ENCODE results near the gene TRIM33.
"Not testable (repeated sequence)": the region's sequence is repeated elsewhere in the genome, so short reads cannot be mapped to it uniquely, and the experiment has no call there.

The TRIM33 gene

GRCh38 chr1:114490274-114490693, 20.7 kb downstream of the TRIM33 start:
- Histone ChIP-seq H3K4me3 (ENCODE audit: low read length) (no peak overlapping the region), H3K4me1 (ENCODE audit: control insufficient read depth, insufficient read depth, low read length) (peaks cover 2% of the 10 kb centered on the region), H3K27me3 (replicated peaks; ENCODE audit: control insufficient read depth, insufficient read depth, low read length) (no peaks in the 10 kb centered on the region), H3K9me3 (ENCODE audit: control insufficient read depth, low read length) (no peaks in the 10 kb centered on the region), H3K9ac (ENCODE audit: low read length) (no peak overlapping the region), H3K36me3 (ENCODE audit: control insufficient read depth, insufficient read depth, low read length, severe bottlenecking) (no peaks in the 10 kb centered on the region)
- peak; percentile 52 for DNase-seq (ENCODE audit: low read depth)

- H3K27me3 ChIP-seq (replicated peaks; ENCODE audit: control insufficient read depth, insufficient read depth, low read length), result no peaks in the 10 kb centered on the region
- H3K4me1 ChIP-seq (ENCODE audit: control insufficient read depth, insufficient read depth, low read length), result peaks cover 3% of the 10 kb centered on the region
- no peak overlapping the region for H3K9ac ChIP-seq (ENCODE audit: low read length)
- H3K36me3 ChIP-seq (ENCODE audit: control insufficient read depth, insufficient read depth, low read length, severe bottlenecking), result no peaks in the 10 kb centered on the region
- DNase-seq (ENCODE audit: low read depth), result no peak
- H3K4me3 ChIP-seq (ENCODE audit: low read length), result no peak overlapping the region
- no peaks in the 10 kb centered on the region for H3K9me3 ChIP-seq (ENCODE audit: control insufficient read depth, low read length)
These were observed 22.3 kb downstream of the TRIM33 start for GRCh38 chr1:114488739-114489138.

GRCh38 chr1:114485286-114485685, 25.7 kb downstream of the TRIM33 start:
- H3K27me3 ChIP-seq (replicated peaks; ENCODE audit: control insufficient read depth, insufficient read depth, low read length), result no peaks in the 10 kb centered on the region
- no peak overlapping the region for H3K9ac ChIP-seq (ENCODE audit: low read length)
- no peaks in the 10 kb centered on the region for H3K36me3 ChIP-seq (ENCODE audit: control insufficient read depth, insufficient read depth, low read length, severe bottlenecking)
- H3K9me3 ChIP-seq (ENCODE audit: control insufficient read depth, low read length), result no peaks in the 10 kb centered on the region
- H3K4me3 ChIP-seq (ENCODE audit: low read length), result no peak overlapping the region
- H3K4me1 ChIP-seq (ENCODE audit: control insufficient read depth, insufficient read depth, low read length), result peaks cover 3% of the 10 kb centered on the region
- DNase-seq (ENCODE audit: low read depth), result peak; percentile 36

- DNase-seq (ENCODE audit: low read depth), result no peak
- H3K9ac ChIP-seq (ENCODE audit: low read length), result no peak overlapping the region
- H3K36me3 ChIP-seq (ENCODE audit: control insufficient read depth, insufficient read depth, low read length, severe bottlenecking), result no peaks in the 10 kb centered on the region
- no peaks in the 10 kb centered on the region for H3K9me3 ChIP-seq (ENCODE audit: control insufficient read depth, low read length)
- H3K4me1 ChIP-seq (ENCODE audit: control insufficient read depth, insufficient read depth, low read length), result peaks cover 3% of the 10 kb centered on the region
- no peaks in the 10 kb centered on the region for H3K27me3 ChIP-seq (replicated peaks; ENCODE audit: control insufficient read depth, insufficient read depth, low read length)
- H3K4me3 ChIP-seq (ENCODE audit: low read length), result no peak overlapping the region
These were observed 28.4 kb downstream of the TRIM33 start for GRCh38 chr1:114482585-114482984.

- not testable (repeated sequence) for H3K27me3 ChIP-seq (replicated peaks; ENCODE audit: control insufficient read depth, insufficient read depth, low read length); DNase-seq (ENCODE audit: low read depth); H3K9ac ChIP-seq (ENCODE audit: low read length); H3K36me3 ChIP-seq (ENCODE audit: control insufficient read depth, insufficient read depth, low read length, severe bottlenecking); H3K9me3 ChIP-seq (ENCODE audit: control insufficient read depth, low read length); H3K4me3 ChIP-seq (ENCODE audit: low read length)
- peaks cover 12% of the 10 kb centered on the region for H3K4me1 ChIP-seq (ENCODE audit: control insufficient read depth, insufficient read depth, low read length)
These were observed 31.4 kb downstream of the TRIM33 start for GRCh38 chr1:114479636-114480035.

GRCh38 chr1:114479134-114479533, 31.9 kb downstream of the TRIM33 start:
- peaks cover 12% of the 10 kb centered on the region for H3K4me1 ChIP-seq (ENCODE audit: control insufficient read depth, insufficient read depth, low read length)
- H3K27me3 ChIP-seq (replicated peaks; ENCODE audit: control insufficient read depth, insufficient read depth, low read length), result no peaks in the 10 kb centered on the region
- H3K9ac ChIP-seq (ENCODE audit: low read length), result no peak overlapping the region
- H3K4me3 ChIP-seq (ENCODE audit: low read length), result no peak overlapping the region
- H3K36me3 ChIP-seq (ENCODE audit: control insufficient read depth, insufficient read depth, low read length, severe bottlenecking), result no peaks in the 10 kb centered on the region
- H3K9me3 ChIP-seq (ENCODE audit: control insufficient read depth, low read length), result no peaks in the 10 kb centered on the region
- DNase-seq (ENCODE audit: low read depth), result no peak

GRCh38 chr1:114473796-114474195, 37.2 kb downstream of the TRIM33 start:
- H3K4me1 ChIP-seq (ENCODE audit: control insufficient read depth, insufficient read depth, low read length), result peaks cover 12% of the 10 kb centered on the region
- DNase-seq (ENCODE audit: low read depth), result no peak

GRCh38 chr1:114472408-114472807, 38.6 kb downstream of the TRIM33 start:
- Histone ChIP-seq H3K9ac (ENCODE audit: low read length) (no peak overlapping the region), H3K9me3 (ENCODE audit: control insufficient read depth, low read length) (peaks cover 3% of the 10 kb centered on the region), H3K4me1 (ENCODE audit: control insufficient read depth, insufficient read depth, low read length) (peaks cover 12% of the 10 kb centered on the region), H3K27me3 (replicated peaks; ENCODE audit: control insufficient read depth, insufficient read depth, low read length) (no peaks in the 10 kb centered on the region), H3K36me3 (ENCODE audit: control insufficient read depth, insufficient read depth, low read length, severe bottlenecking) (no peaks in the 10 kb centered on the region), H3K4me3 (ENCODE audit: low read length) (no peak overlapping the region)
- no peak for DNase-seq (ENCODE audit: low read depth)

More at GRCh38 chr1:114473796-114474195, 37.2 kb downstream of the TRIM33 start:
- H3K4me3 ChIP-seq (ENCODE audit: low read length), result no peak overlapping the region
- H3K36me3 ChIP-seq (ENCODE audit: control insufficient read depth, insufficient read depth, low read length, severe bottlenecking), result no peaks in the 10 kb centered on the region
- no peaks in the 10 kb centered on the region for H3K27me3 ChIP-seq (replicated peaks; ENCODE audit: control insufficient read depth, insufficient read depth, low read length)
- H3K9me3 ChIP-seq (ENCODE audit: control insufficient read depth, low read length), result peaks cover 3% of the 10 kb centered on the region
- H3K9ac ChIP-seq (ENCODE audit: low read length), result no peak overlapping the region

- Histone ChIP-seq H3K36me3 (ENCODE audit: control insufficient read depth, insufficient read depth, low read length, severe bottlenecking) (no peaks in the 10 kb centered on the region), H3K9ac (ENCODE audit: low read length) (no peak overlapping the region), H3K9me3 (ENCODE audit: control insufficient read depth, low read length) (peaks cover 3% of the 10 kb centered on the region), H3K4me3 (ENCODE audit: low read length) (no peak overlapping the region), H3K27me3 (replicated peaks; ENCODE audit: control insufficient read depth, insufficient read depth, low read length) (no peaks in the 10 kb centered on the region), H3K4me1 (ENCODE audit: control insufficient read depth, insufficient read depth, low read length) (peaks cover 2% of the 10 kb centered on the region)
- no peak for DNase-seq (ENCODE audit: low read depth)
These were observed 40.3 kb downstream of the TRIM33 start for GRCh38 chr1:114470681-114471080.

- no peak for DNase-seq (ENCODE audit: low read depth)
- Histone ChIP-seq H3K9ac (ENCODE audit: low read length) (no peak overlapping the region), H3K36me3 (ENCODE audit: control insufficient read depth, insufficient read depth, low read length, severe bottlenecking) (no peaks in the 10 kb centered on the region), H3K4me1 (ENCODE audit: control insufficient read depth, insufficient read depth, low read length) (no peaks in the 10 kb centered on the region), H3K9me3 (ENCODE audit: control insufficient read depth, low read length) (peaks cover 3% of the 10 kb centered on the region), H3K27me3 (replicated peaks; ENCODE audit: control insufficient read depth, insufficient read depth, low read length) (no peaks in the 10 kb centered on the region), H3K4me3 (ENCODE audit: low read length) (no peak overlapping the region)
These were observed 42.1 kb downstream of the TRIM33 start for GRCh38 chr1:114468710-114469468.

- H3K36me3 ChIP-seq (ENCODE audit: control insufficient read depth, insufficient read depth, low read length, severe bottlenecking), result no peaks in the 10 kb centered on the region
- no peak overlapping the region for H3K4me3 ChIP-seq (ENCODE audit: low read length)
- H3K27me3 ChIP-seq (replicated peaks; ENCODE audit: control insufficient read depth, insufficient read depth, low read length), result no peaks in the 10 kb centered on the region
- no peak overlapping the region for H3K9ac ChIP-seq (ENCODE audit: low read length)
- H3K9me3 ChIP-seq (ENCODE audit: control insufficient read depth, low read length), result no peaks in the 10 kb centered on the region
- DNase-seq (ENCODE audit: low read depth), result no peak
- H3K4me1 ChIP-seq (ENCODE audit: control insufficient read depth, insufficient read depth, low read length), result no peaks in the 10 kb centered on the region
These were observed 43.0 kb downstream of the TRIM33 start for GRCh38 chr1:114468047-114468446.

- Histone ChIP-seq H3K9me3 (ENCODE audit: control insufficient read depth, low read length) (no peaks in the 10 kb centered on the region), H3K4me3 (ENCODE audit: low read length) (no peak overlapping the region), H3K9ac (ENCODE audit: low read length) (no peak overlapping the region), H3K27me3 (replicated peaks; ENCODE audit: control insufficient read depth, insufficient read depth, low read length) (no peaks in the 10 kb centered on the region), H3K36me3 (ENCODE audit: control insufficient read depth, insufficient read depth, low read length, severe bottlenecking) (no peaks in the 10 kb centered on the region), H3K4me1 (ENCODE audit: control insufficient read depth, insufficient read depth, low read length) (no peaks in the 10 kb centered on the region)
- DNase-seq (ENCODE audit: low read depth), result no peak
These were observed 43.5 kb downstream of the TRIM33 start for GRCh38 chr1:114467491-114467890.

Data from adipocyte (in vitro differentiated cells).